GM12878 (cell line): Measurements from ENCODE around the gene PSMB7. TPM values are rescaled to one million over a fixed set of nuclear protein-coding genes. Genes with fewer than 3 reads are reported as not detected.

Source experiments
- ATAC-seq: fragments of 200-7000 bp; cut with Tn5 transposase; 3 replicates; pipeline ENCODE4 v1.9.1; 2020; ENCODE audit warnings: mild to moderate bottlenecking, moderate library complexity
- BruUV-seq: library from RNA; stranded (reverse); fragments of 400-500 nt; replicated peaks from 2 replicates; lab custom pipeline; 2021; lab: Mats Ljungman, UMichigan
- CTCF ChIA-PET: fragments of 300-600 bp; sonication (Branson Sonifier 250); formaldehyde crosslinking; extraction: SDS; loops from one replicate; lab custom pipeline; 2021; ENCODE audit warnings: inconsistent platforms; lab: Yijun Ruan, JAX
- POLR2A ChIA-PET: fragments of 350-600 bp; formaldehyde crosslinking; extraction: SDS; loops from one replicate; lab custom pipeline; 2021; ENCODE audit warnings: inconsistent platforms; lab: Charles Lee
- RAD21 ChIA-PET: fragments of 300-600 bp; sonication (Branson Sonifier 250); formaldehyde crosslinking; loops from one replicate; lab custom pipeline; 2023; ENCODE audit warnings: antibody characterized with exemption; ENCODE audit not compliant: unreplicated experiment; lab: Charles Lee
- SMC1A ChIA-PET: fragments of 300-600 bp; sonication (Branson Sonifier 250); formaldehyde crosslinking; loops from one replicate; lab custom pipeline; 2023; ENCODE audit not compliant: unreplicated experiment, uncharacterized antibody; lab: Charles Lee
- DNase-seq: peaks from one replicate; pipeline ENCODE4 v3.0.0-alpha.2; 2011; ENCODE audit warnings: low read depth, low spot score
- FAIRE-seq: peaks from 3 replicates; lab custom pipeline; 2011; peaks lifted over from hg19 to GRCh38; lab: Jason Lieb, UNC
- H2AFZ ChIP-seq: 2 replicates; pipeline ENCODE4 v1.6.0; 2011; ENCODE audit warnings: low read depth, low read length, control low read depth; ENCODE audit not compliant: control insufficient read depth
- H3K27ac ChIP-seq: 2 replicates; pipeline ENCODE4 v1.5.1; 2011; ENCODE audit warnings: control low read depth; ENCODE audit not compliant: control insufficient read depth, insufficient read depth
- H3K27me3 ChIP-seq, 2 experiments: replicated peaks in 1 of 2; 2 replicates each; pipeline versions ENCODE4 v1.6.0 to v1.6.1; 2011; ENCODE audit warnings: low read length in 1 of 2; ENCODE audit not compliant: control insufficient read depth in 2 of 2, insufficient read depth in 2 of 2
- H3K36me3 ChIP-seq, 2 experiments: 2 replicates each; pipeline ENCODE4 v1.5.1; 2011; ENCODE audit warnings: low read length in 1 of 2; ENCODE audit not compliant: control insufficient read depth in 2 of 2, insufficient read depth in 2 of 2
- H3K4me1 ChIP-seq: 2 replicates; pipeline ENCODE4 v1.6.1; 2011; ENCODE audit warnings: mild to moderate bottlenecking, low read length, moderate library complexity, mixed read lengths; ENCODE audit not compliant: control insufficient read depth, insufficient read depth
- H3K4me2 ChIP-seq: 2 replicates; pipeline ENCODE4 v1.6.0; 2011; ENCODE audit warnings: control low read depth; ENCODE audit not compliant: control insufficient read depth, insufficient read depth
- H3K4me3 ChIP-seq: fragments of 200-600 bp; sonication (generic); 2 replicates; pipeline ENCODE4 v1.5.1; 2016
- H3K79me2 ChIP-seq: 2 replicates; pipeline ENCODE4 v1.6.0; 2011; ENCODE audit warnings: low read length; ENCODE audit not compliant: control insufficient read depth, insufficient read depth
- H3K9ac ChIP-seq: 2 replicates; pipeline ENCODE4 v1.8.0; 2011; ENCODE audit warnings: low read length, control low read depth, mixed read lengths; ENCODE audit not compliant: control insufficient read depth, insufficient read depth
- H3K9me3 ChIP-seq: replicated peaks from 3 replicates; pipeline ENCODE4 v1.5.1; 2011; ENCODE audit warnings: mild to moderate bottlenecking, low read length; ENCODE audit not compliant: control insufficient read depth, insufficient read depth
- H4K20me1 ChIP-seq: 2 replicates; pipeline ENCODE4 v1.6.0; 2011; ENCODE audit not compliant: control insufficient read depth, insufficient read depth
- CREB1 ChIP-seq: IDR thresholded peaks from 2 replicates; pipeline ENCODE4 v1.6.1; 2012; ENCODE audit warnings: low read depth, mild to moderate bottlenecking, inconsistent platforms
- DPF2 ChIP-seq: fragments of 450-650 bp; IDR thresholded peaks from 2 replicates; pipeline ENCODE4 v1.6.1; 2017; ENCODE audit warnings: mild to moderate bottlenecking
- EGR1 ChIP-seq, 2 experiments: IDR thresholded peaks; 1 replicate in 1 of 2; 2 replicates in 1 of 2; pipeline ENCODE4 v1.6.1; 2011 to 2012; ENCODE audit warnings: low read depth in 2 of 2, low read length in 2 of 2, borderline replicate concordance in 1 of 2, mild to moderate bottlenecking in 1 of 2, moderate library complexity in 1 of 2
- EZH2 ChIP-seq: IDR thresholded peaks from 2 replicates; pipeline ENCODE4 v1.6.1; 2012; ENCODE audit warnings: low read depth, mild to moderate bottlenecking, control low read depth, inconsistent platforms, low read length, borderline replicate concordance; ENCODE audit not compliant: control insufficient read depth
- HDGF ChIP-seq: fragments of 450-650 bp; IDR thresholded peaks from 2 replicates; pipeline ENCODE4 v1.6.1; 2016; ENCODE audit warnings: antibody characterized with exemption
- MLLT1 ChIP-seq: fragments of 450-650 bp; IDR thresholded peaks from 2 replicates; pipeline ENCODE4 v1.6.1; 2016; ENCODE audit warnings: mild to moderate bottlenecking
- PAX5 ChIP-seq: IDR thresholded peaks from 2 replicates; pipeline ENCODE4 v1.6.1; 2011; ENCODE audit warnings: low read depth, low read length, borderline replicate concordance
- WGBS: methylation state at CpG from one replicate; pipeline ENCODE4 v1.1.6; 2016; ENCODE audit warnings: low lambda C conversion rate; ENCODE audit not compliant: insufficient replicate concordance, insufficient coverage; ENCODE audit errors: missing lambda C conversion rate; 5-methylcytosine and 5-hydroxymethylcytosine counted together
- in situ Hi-C: fragments of 300-500 bp; cut with MboI; formaldehyde crosslinking; loops from 9 replicates; pipeline ENCODE4 v1.14.3; 2018; ENCODE audit warnings: mixed read lengths
- intact Hi-C: fragments of 100-400 bp; cut with micrococcal nuclease; formaldehyde crosslinking; loops from one replicate; pipeline ENCODE4 v1.14.2; 2022; ENCODE audit not compliant: unreplicated experiment
- polyA plus RNA-seq, 11 experiments: library from polyadenylated mRNA; depleted of rRNA in 4 of 11; unstranded in 6 of 11; stranded (reverse) in 5 of 11; fragments of >200 nt; fragmentation: Nextera tagmentation in 4 of 11; fragmentation: Illumina TruSeq in 1 of 11; extraction: Ambion mirVana in 4 of 11; extraction: Trizol in 1 of 11; gene quantifications; 1 replicate in 1 of 11; 2 replicates in 10 of 11; pipeline versions ENCODE4 v1.2.1 to v1.2.3, GENCODE V29; 2011 to 2016; ENCODE audit warnings: inconsistent platforms in 2 of 11, missing spikeins in 2 of 11, low read depth in 1 of 11
- total RNA-seq, 4 experiments: library from RNA; depleted of rRNA in 3 of 4; stranded (reverse); fragments of >200 nt in 3 of 4; fragmentation: Illumina TruSeq in 1 of 4; extraction: Trizol in 1 of 4; gene quantifications; 2 replicates each; pipeline versions ENCODE4 v1.2.1 to v1.2.3, GENCODE V29; 2013 to 2021
- TF ChIP-seq, protein P1 (sequence below): fragments of 150-350 bp; IDR thresholded peaks from 2 replicates; pipeline ENCODE4 v1.6.1; 2016; ENCODE audit warnings: low read depth, low read length

PSMB7 gene
- total and polyA plus RNA-seq, 10 of the 15 experiments (the other 5 are each of a cell fraction or from before 2014, with no cell fraction given): 174 to 564 (median 268) TPM

DNA sequence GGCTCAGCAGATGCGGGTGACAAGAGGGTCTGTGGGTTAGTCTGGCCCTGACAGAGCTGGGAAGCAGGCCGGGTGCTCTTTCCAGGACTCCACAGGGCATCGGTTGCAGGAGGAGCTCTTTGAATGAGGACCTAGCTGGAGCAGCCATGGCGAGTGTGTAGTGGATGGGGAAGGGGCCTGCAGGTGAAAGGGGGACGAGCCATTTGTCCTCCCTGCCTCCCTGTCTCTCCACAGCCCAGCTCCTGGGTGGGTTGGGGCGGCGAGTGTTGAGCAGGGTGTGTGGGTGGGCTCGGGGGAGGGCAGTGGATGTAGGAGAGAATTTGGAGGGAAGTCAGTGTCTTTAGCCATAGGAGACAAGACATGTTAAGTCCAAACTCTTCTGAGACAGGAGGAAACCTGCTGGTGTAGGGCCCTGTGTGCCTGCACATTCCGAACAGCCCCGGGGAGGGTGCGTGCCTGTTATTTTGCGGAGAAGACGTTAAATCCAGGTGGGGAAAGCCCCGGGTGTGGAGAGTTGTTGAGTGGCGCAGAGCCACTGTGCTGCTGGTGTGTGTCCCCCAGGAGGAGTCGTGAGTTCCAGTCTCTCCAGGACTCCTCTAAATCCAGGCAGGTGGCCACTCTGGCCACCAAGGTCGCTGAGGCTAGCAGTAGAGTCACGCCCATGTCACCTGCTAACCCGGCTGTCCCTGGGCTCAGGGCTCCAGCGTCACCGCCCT is 73.6 kb downstream of the PSMB7 start (continued):
- TF ChIP-seq, protein P1, sequence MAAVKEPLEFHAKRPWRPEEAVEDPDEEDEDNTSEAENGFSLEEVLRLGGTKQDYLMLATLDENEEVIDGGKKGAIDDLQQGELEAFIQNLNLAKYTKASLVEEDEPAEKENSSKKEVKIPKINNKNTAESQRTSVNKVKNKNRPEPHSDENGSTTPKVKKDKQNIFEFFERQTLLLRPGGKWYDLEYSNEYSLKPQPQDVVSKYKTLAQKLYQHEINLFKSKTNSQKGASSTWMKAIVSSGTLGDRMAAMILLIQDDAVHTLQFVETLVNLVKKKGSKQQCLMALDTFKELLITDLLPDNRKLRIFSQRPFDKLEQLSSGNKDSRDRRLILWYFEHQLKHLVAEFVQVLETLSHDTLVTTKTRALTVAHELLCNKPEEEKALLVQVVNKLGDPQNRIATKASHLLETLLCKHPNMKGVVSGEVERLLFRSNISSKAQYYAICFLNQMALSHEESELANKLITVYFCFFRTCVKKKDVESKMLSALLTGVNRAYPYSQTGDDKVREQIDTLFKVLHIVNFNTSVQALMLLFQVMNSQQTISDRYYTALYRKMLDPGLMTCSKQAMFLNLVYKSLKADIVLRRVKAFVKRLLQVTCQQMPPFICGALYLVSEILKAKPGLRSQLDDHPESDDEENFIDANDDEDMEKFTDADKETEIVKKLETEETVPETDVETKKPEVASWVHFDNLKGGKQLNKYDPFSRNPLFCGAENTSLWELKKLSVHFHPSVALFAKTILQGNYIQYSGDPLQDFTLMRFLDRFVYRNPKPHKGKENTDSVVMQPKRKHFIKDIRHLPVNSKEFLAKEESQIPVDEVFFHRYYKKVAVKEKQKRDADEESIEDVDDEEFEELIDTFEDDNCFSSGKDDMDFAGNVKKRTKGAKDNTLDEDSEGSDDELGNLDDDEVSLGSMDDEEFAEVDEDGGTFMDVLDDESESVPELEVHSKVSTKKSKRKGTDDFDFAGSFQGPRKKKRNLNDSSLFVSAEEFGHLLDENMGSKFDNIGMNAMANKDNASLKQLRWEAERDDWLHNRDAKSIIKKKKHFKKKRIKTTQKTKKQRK: no peak
- no peak for TF ChIP-seq MLLT1
- TF ChIP-seq HDGF: no peak
- TF ChIP-seq EZH2: no peak

GRCh38 chr9:124340219-124341069 is 74.8 kb downstream of the PSMB7 start:
- H3K9ac ChIP-seq: no peak overlapping the region
- intact Hi-C loops (no loop called here), in situ Hi-C loops (no loop called here)
- ChIA-PET SMC1A (no interaction called here), RAD21 (no interaction called here), POLR2A (no interaction called here), CTCF (no interaction called here)
- no TSS peak for BruUV-seq
- ATAC-seq (no peak), DNase-seq (no peak), FAIRE-seq (no peak)
- H3K4me2 ChIP-seq: no peak overlapping the region
- no peak overlapping the region for H3K4me3 ChIP-seq
- no peak overlapping the region for H3K27ac ChIP-seq
- H3K27me3 ChIP-seq: no peaks in the 10 kb centered on the region
- no peaks in the 10 kb centered on the region for H3K79me2 ChIP-seq
- H2AFZ ChIP-seq: no peak overlapping the region
- no peaks in the 10 kb centered on the region for H3K9me3 ChIP-seq
- H4K20me1 ChIP-seq: no peaks in the 10 kb centered on the region
- H3K4me1 ChIP-seq: no peaks in the 10 kb centered on the region
- peaks cover 26 to 49% of the 10 kb centered on the region in 2 experiments; a peak in 3 of 4 replicates for H3K36me3 ChIP-seq
- WGBS: 88% methylated on average over 18 of the region's 18 CpGs
- TF ChIP-seq DPF2: no peak
- TF ChIP-seq EGR1 (IDR thresholded peaks at IDR 0.05; ENCODE audit: borderline replicate concordance in 1 of 2, low read depth in 2 of 2, low read length in 2 of 2): no peak
- TF ChIP-seq, protein P1: no peak
- TF ChIP-seq PAX5: no peak
- no peak for TF ChIP-seq CREB1
